GM23338 (cell line): ENCODE measurements around the gene MYO9A. TPM values are rescaled to one million over a fixed set of nuclear protein-coding genes. Genes with fewer than 3 reads are reported as not detected.

Experiments
- ATAC-seq: fragments of 200-7000 bp; cut with Tn5 transposase; 3 replicates; pipeline ENCODE4 v1.9.1; 2020
- DNase-seq: peaks from one replicate; pipeline ENCODE4 v3.0.0-alpha.2; 2015; ENCODE audit warnings: low spot score
- H2AFZ ChIP-seq: fragments of 200-600 bp; sonication (generic); 2 replicates; pipeline ENCODE4 v1.8.0; 2016; ENCODE audit warnings: antibody characterized with exemption, mild to moderate bottlenecking, moderate library complexity
- H3F3A ChIP-seq: fragments of 200-600 bp; sonication (generic); replicated peaks from 2 replicates; pipeline ENCODE4 v1.8.0; 2017; ENCODE audit warnings: antibody characterized with exemption, mixed run types, low read depth
- H3K27ac ChIP-seq: fragments of 200-600 bp; sonication (generic); 2 replicates; pipeline ENCODE4 v1.6.1; 2016; ENCODE audit warnings: low read depth
- H3K27me3 ChIP-seq: fragments of 200-600 bp; sonication (generic); 2 replicates; pipeline ENCODE4 v1.8.0; 2016; ENCODE audit warnings: mild to moderate bottlenecking, mixed run types, moderate library complexity; ENCODE audit not compliant: insufficient read depth
- H3K36me3 ChIP-seq: fragments of 200-600 bp; sonication (generic); 2 replicates; pipeline ENCODE4 v1.8.0; 2016; ENCODE audit warnings: mild to moderate bottlenecking; ENCODE audit not compliant: insufficient read depth
- H3K4me1 ChIP-seq: fragments of 200-600 bp; sonication (generic); 2 replicates; pipeline ENCODE4 v1.8.0; 2016; ENCODE audit warnings: mild to moderate bottlenecking, moderate library complexity; ENCODE audit not compliant: insufficient read depth
- H3K4me2 ChIP-seq: fragments of 200-600 bp; sonication (generic); 2 replicates; pipeline ENCODE4 v1.7.1; 2017; ENCODE audit warnings: mixed run types
- H3K4me3 ChIP-seq: fragments of 200-600 bp; sonication (generic); 2 replicates; pipeline ENCODE4 v1.6.1; 2016; ENCODE audit warnings: mixed run types
- H3K79me2 ChIP-seq: fragments of 200-600 bp; sonication (generic); replicated peaks from 2 replicates; pipeline ENCODE4 v1.8.0; 2017; ENCODE audit warnings: mild to moderate bottlenecking; ENCODE audit not compliant: insufficient read depth
- H3K9me2 ChIP-seq: fragments of 200-600 bp; sonication (generic); 2 replicates; pipeline ENCODE4 v1.8.0; 2017; ENCODE audit not compliant: insufficient read depth
- H4K20me1 ChIP-seq: fragments of 200-600 bp; sonication (generic); replicated peaks from 2 replicates; pipeline ENCODE4 v1.8.0; 2017; ENCODE audit warnings: mild to moderate bottlenecking; ENCODE audit not compliant: insufficient read depth
- H3K27ac Mint-ChIP-seq: 2 replicates; pipeline ENCODE4 v1.8.0; 2020; ENCODE audit warnings: inconsistent platforms, mild to moderate bottlenecking, moderate library complexity, mixed read lengths
- H3K27me3 Mint-ChIP-seq: 3 replicates; pipeline ENCODE4 v1.8.0; 2022; ENCODE audit warnings: low read depth, mild to moderate bottlenecking, moderate library complexity, mixed read lengths, inconsistent platforms; ENCODE audit not compliant: insufficient read depth, poor library complexity
- H3K36me3 Mint-ChIP-seq: 3 replicates; pipeline ENCODE4 v1.8.0; 2021; ENCODE audit warnings: low read depth, mild to moderate bottlenecking, inconsistent platforms, moderate library complexity, mixed read lengths
- H3K4me1 Mint-ChIP-seq: 3 replicates; pipeline ENCODE4 v1.8.0; 2020; ENCODE audit warnings: mild to moderate bottlenecking, inconsistent platforms, mixed read lengths
- H3K4me3 Mint-ChIP-seq: 3 replicates; pipeline ENCODE4 v1.8.0; 2021; ENCODE audit warnings: moderate library complexity, mild to moderate bottlenecking, inconsistent platforms, mixed read lengths
- H3K9me3 Mint-ChIP-seq: 3 replicates; pipeline ENCODE4 v1.8.0; 2020; ENCODE audit warnings: moderate library complexity, mild to moderate bottlenecking, inconsistent platforms, mixed read lengths
- CREB1 ChIP-seq: fragments of 250-450 bp; sonication (Bioruptor Pico); IDR thresholded peaks from 2 replicates; pipeline ENCODE4 v1.5.0; 2020; ENCODE audit warnings: low read depth, mild to moderate bottlenecking, moderate library complexity
- CTCF ChIP-seq, 2 experiments: fragments of 200-600 bp in 1 of 2; sonication (generic) in 1 of 2; conservative IDR thresholded peaks; 2 replicates each; pipeline versions ENCODE4 v1.5.1 to v1.6.1; 2016 to 2017; ENCODE audit warnings: antibody characterized with exemption in 2 of 2, low read depth in 2 of 2, mild to moderate bottlenecking in 2 of 2, moderate library complexity in 1 of 2
- ETS1 ChIP-seq: IDR thresholded peaks from 2 replicates; pipeline ENCODE4 v1.6.1; 2016; ENCODE audit warnings: antibody characterized with exemption
- EZH2 ChIP-seq: fragments of 200-600 bp; sonication (generic); IDR thresholded peaks from one replicate; pipeline ENCODE4 v1.8.0; 2017; ENCODE audit warnings: antibody characterized with exemption, mild to moderate bottlenecking, low read depth; ENCODE audit not compliant: unreplicated experiment
- EZH2phosphoT487 ChIP-seq: fragments of 200-600 bp; sonication (generic); IDR thresholded peaks from one replicate; pipeline ENCODE4 v1.8.1; 2018; ENCODE audit warnings: antibody characterized with exemption; ENCODE audit not compliant: unreplicated experiment
- JUNB ChIP-seq: IDR thresholded peaks from one replicate; pipeline ENCODE4 v1.6.1; 2016; ENCODE audit warnings: antibody characterized with exemption; ENCODE audit not compliant: unreplicated experiment
- NANOG ChIP-seq: IDR thresholded peaks from 2 replicates; pipeline ENCODE4 v1.6.1; 2016; ENCODE audit warnings: antibody characterized with exemption, borderline replicate concordance
- POLR2AphosphoS5 ChIP-seq: IDR thresholded peaks from 2 replicates; pipeline ENCODE4 v1.6.1; 2016; ENCODE audit warnings: antibody characterized with exemption, low read depth
- REST ChIP-seq: IDR thresholded peaks from one replicate; pipeline ENCODE4 v1.6.1; 2018; ENCODE audit warnings: antibody characterized with exemption; ENCODE audit not compliant: unreplicated experiment
- STAT1 ChIP-seq: IDR thresholded peaks from one replicate; pipeline ENCODE4 v1.6.1; 2016; ENCODE audit warnings: antibody characterized with exemption; ENCODE audit not compliant: unreplicated experiment
- ZNF114 ChIP-seq: fragments of 250-450 bp; sonication (Bioruptor Pico); IDR thresholded peaks from 2 replicates; pipeline ENCODE4 v1.5.0; 2020; ENCODE audit warnings: mild to moderate bottlenecking, moderate library complexity
- ZNF331 ChIP-seq: fragments of 250-450 bp; sonication (Bioruptor Pico); IDR thresholded peaks from 2 replicates; pipeline ENCODE4 v1.5.0; 2020; ENCODE audit warnings: low read depth, mild to moderate bottlenecking, moderate library complexity
- ZNF462 ChIP-seq: fragments of 250-450 bp; sonication (Bioruptor Pico); IDR thresholded peaks from 2 replicates; pipeline ENCODE4 v1.5.0; 2020; ENCODE audit warnings: mild to moderate bottlenecking, moderate library complexity
- polyA plus RNA-seq: library from polyadenylated mRNA; unstranded; fragments of >200 nt; fragmentation: Nextera tagmentation; extraction: Ambion mirVana; gene quantifications from 2 replicates; pipeline ENCODE4 v1.2.1, GENCODE V29; 2016
- total RNA-seq: library from RNA; depleted of rRNA; stranded (reverse); fragments of >200 nt; shearing (Covaris generic); gene quantifications from 2 replicates; pipeline ENCODE4 v1.2.3, GENCODE V29; 2014

Gene MYO9A
- total and polyA plus RNA-seq, 2 experiments from 2014 or later, result 11.6 to 32.8 TPM

GRCh38 chr15:71921191-71921590 is 196.8 kb downstream of the MYO9A start:
- H3K79me2 ChIP-seq, result no peaks in the 10 kb centered on the region
- H3K27me3 ChIP-seq, result no peaks in the 10 kb centered on the region
- H3K4me3 ChIP-seq, result no peak overlapping the region
- no peaks in the 10 kb centered on the region for H4K20me1 ChIP-seq
- peaks cover 4% of the 10 kb centered on the region for H3K4me1 Mint-ChIP-seq
- no peak overlapping the region for H3K27ac ChIP-seq
- DNase-seq (no peak), ATAC-seq (no peak)
- no peak overlapping the region for H3K4me3 Mint-ChIP-seq
- no peaks in the 10 kb centered on the region for H3K36me3 Mint-ChIP-seq
- H3K36me3 ChIP-seq, result no peaks in the 10 kb centered on the region
- no peak for TF ChIP-seq REST
- TF ChIP-seq ZNF331 (CRISPR knock-in tag), result no peak
- TF ChIP-seq EZH2, result no peak
- no peak for TF ChIP-seq ZNF114 (CRISPR knock-in tag)
- TF ChIP-seq STAT1, result no peak
- no peak for TF ChIP-seq POLR2AphosphoS5
- no peak for TF ChIP-seq ETS1
- no peak for TF ChIP-seq EZH2phosphoT487
- TF ChIP-seq JUNB, result no peak
- no peak for TF ChIP-seq NANOG
- TF ChIP-seq CREB1 (CRISPR knock-in tag), result no peak
- no peak for TF ChIP-seq ZNF462 (CRISPR knock-in tag)
- TF ChIP-seq CTCF (conservative IDR thresholded peaks at IDR 0.05; ENCODE audit: low read depth in 2 of 2), result no peak
- peaks cover 6% of the 10 kb centered on the region for H3K4me1 ChIP-seq
- H3K9me3 Mint-ChIP-seq, result no peaks in the 10 kb centered on the region
- H3K9me2 ChIP-seq, result no peaks in the 10 kb centered on the region
- no peak overlapping the region for H3K4me2 ChIP-seq
- H3K27ac Mint-ChIP-seq, result no peak overlapping the region
- H3K27me3 Mint-ChIP-seq, result peaks cover 2% of the 10 kb centered on the region
- no peak overlapping the region for H2AFZ ChIP-seq
- no peaks in the 10 kb centered on the region for H3F3A ChIP-seq
